ENCODE measurements around the gene IFI30. TPM values are rescaled to one million over a fixed set of nuclear protein-coding genes. Genes with fewer than 3 reads are reported as not detected.
"Not testable (repeated sequence)": the region's sequence is repeated elsewhere in the genome, so short reads cannot be mapped to it uniquely, and the experiment has no call there.

Gene IFI30
- total RNA-seq, 1 experiment from 2014 or later: 416 TPM

DNA sequence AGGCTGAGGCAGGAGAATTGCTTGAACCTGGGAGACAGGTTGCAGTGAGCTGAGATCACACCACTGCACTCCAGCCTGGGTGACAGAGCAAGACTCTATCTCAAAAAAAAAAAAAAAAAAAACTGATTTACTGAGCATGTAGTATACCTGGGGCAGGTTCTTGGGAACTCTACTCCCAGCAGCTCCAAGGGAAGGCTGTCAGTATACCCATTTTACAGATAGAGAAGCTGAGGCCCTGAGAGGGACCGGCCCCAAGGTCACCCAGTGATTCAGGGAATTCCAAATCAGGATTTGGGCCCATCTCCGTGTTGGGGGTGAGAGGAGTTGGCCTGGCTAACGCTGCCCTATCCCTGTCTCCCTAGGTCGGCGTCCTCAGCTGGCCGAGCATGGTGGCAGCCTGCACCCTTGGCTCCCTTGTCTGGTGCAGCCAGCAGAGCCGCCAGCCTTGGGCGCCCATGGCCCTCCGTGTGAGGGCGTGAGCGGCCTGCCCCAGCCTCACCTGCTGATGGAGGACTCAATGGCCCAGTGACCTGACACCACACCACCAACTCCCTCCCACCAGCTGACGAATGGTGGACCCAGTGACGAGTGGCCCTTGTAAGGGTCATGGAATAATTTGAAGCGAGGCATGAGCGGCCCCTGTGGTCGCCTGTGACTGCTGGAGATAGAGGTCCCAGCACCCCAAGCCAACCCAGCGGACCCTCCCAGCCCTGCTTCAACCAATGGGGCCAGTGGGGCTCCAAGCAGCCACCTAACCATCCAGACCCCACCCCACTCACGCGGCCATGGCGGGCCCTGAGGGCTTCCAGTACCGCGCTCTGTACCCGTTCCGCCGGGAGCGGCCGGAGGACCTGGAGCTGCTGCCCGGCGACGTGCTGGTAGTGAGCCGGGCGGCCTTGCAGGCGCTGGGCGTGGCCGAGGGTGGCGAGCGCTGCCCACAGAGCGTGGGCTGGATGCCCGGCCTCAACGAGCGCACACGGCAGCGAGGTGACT, 18.2 kb upstream of the IFI30 start:
- H3K79me2 ChIP-seq (ENCODE audit: low read length): peaks cover 23% of the 10 kb centered on the region
- no peak overlapping the region for H3K9ac ChIP-seq (ENCODE audit: low read length)
- no peak overlapping the region for H3K4me3 ChIP-seq (ENCODE audit: low read length)
- no peak for DNase-seq
- peaks cover 35% of the 10 kb centered on the region for H3K4me1 ChIP-seq (ENCODE audit: low read length)
- H3K9me2 ChIP-seq (replicated peaks; ENCODE audit: insufficient read depth, low read length): no peaks in the 10 kb centered on the region
- H4K20me1 ChIP-seq (ENCODE audit: insufficient read depth, low read depth, low read length): no peaks in the 10 kb centered on the region
- no peaks in the 10 kb centered on the region for H3K36me3 ChIP-seq (ENCODE audit: insufficient read depth, low read length)
- H3K27ac ChIP-seq (ENCODE audit: low read length): no peak overlapping the region
- H2AFZ ChIP-seq (ENCODE audit: low read length): no peak overlapping the region
- H3K9me3 ChIP-seq (ENCODE audit: low read length): no peaks in the 10 kb centered on the region
- H3K4me2 ChIP-seq (ENCODE audit: low read depth, low read length, poor library complexity, severe bottlenecking): no peak overlapping the region
- H3K27me3 ChIP-seq (ENCODE audit: low read length): no peaks in the 10 kb centered on the region

DNA sequence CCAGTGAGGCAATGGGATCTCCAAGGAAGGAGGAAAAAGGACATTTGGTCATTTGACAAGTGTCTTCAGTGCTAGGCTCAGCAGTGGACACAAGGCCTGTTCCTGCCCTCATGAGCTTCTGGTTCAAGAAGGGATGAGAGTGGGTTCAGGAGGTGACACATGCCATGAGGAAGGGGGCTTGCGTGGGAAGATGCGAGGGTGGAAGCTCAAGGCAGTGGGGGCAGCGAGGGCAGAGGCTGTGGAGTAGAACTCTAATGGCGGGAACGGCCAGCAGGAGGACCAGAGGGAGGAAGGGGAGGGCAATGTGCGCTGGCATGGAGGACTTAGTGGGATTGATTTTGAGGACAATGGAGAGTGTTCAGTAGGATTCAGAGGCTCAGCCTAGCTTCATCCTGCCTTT, 17.3 kb upstream of the IFI30 start:
- Histone ChIP-seq H4K20me1 (ENCODE audit: insufficient read depth, low read depth, low read length) (no peaks in the 10 kb centered on the region), H3K36me3 (ENCODE audit: insufficient read depth, low read length) (no peaks in the 10 kb centered on the region), H3K79me2 (ENCODE audit: low read length) (peaks cover 23% of the 10 kb centered on the region), H3K27ac (ENCODE audit: low read length) (no peak overlapping the region), H3K4me3 (ENCODE audit: low read length) (no peak overlapping the region), H3K9me3 (ENCODE audit: low read length) (no peaks in the 10 kb centered on the region), H2AFZ (ENCODE audit: low read length) (no peak overlapping the region), H3K9ac (ENCODE audit: low read length) (no peak overlapping the region), H3K4me2 (ENCODE audit: low read depth, low read length, poor library complexity, severe bottlenecking) (no peak overlapping the region), H3K9me2 (replicated peaks; ENCODE audit: insufficient read depth, low read length) (no peaks in the 10 kb centered on the region), H3K27me3 (ENCODE audit: low read length) (no peaks in the 10 kb centered on the region), H3K4me1 (ENCODE audit: low read length) (peaks cover 38% of the 10 kb centered on the region)
- DNase-seq: no peak

DNA sequence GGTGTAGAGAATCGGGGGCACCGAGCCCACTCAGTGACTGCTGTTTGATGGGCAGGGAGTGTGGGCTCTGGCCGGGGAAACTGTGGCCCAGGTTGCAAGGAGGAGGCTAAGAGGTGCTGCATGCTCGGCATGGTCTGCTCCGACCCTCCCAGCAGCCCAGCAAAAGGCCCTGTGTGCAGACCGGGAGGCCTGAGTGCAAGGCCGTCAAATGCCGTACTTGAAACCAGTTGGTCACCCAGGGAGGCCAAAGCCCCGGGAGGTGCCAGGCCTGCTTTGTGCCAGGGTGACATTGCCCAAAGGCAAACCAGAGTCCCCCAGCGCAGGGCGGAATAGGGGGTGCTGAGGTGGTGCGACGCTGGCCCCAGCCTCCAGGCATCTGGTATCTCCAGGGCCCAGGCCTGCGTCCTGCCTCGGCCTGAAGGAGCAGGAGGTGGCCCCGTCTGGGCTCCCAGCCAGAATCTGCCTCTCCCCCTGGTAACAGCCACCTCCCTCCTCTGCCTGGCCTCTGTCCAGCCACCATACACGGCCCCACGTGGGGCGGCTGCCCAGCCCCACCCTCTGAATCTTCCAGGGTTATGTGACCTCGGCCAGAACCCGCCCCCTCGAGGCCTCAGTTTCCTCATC, 16.7 kb upstream of the IFI30 start:
- Histone ChIP-seq H3K4me1 (ENCODE audit: low read length) (peaks cover 34% of the 10 kb centered on the region), H4K20me1 (ENCODE audit: insufficient read depth, low read depth, low read length) (no peaks in the 10 kb centered on the region), H3K79me2 (ENCODE audit: low read length) (peaks cover 23% of the 10 kb centered on the region), H3K4me2 (ENCODE audit: low read depth, low read length, poor library complexity, severe bottlenecking) (peak overlapping the region; percentile 10), H3K9ac (ENCODE audit: low read length) (peak overlapping the region; percentile 20; the same call in 1 of the 2 replicates), H3K9me2 (replicated peaks; ENCODE audit: insufficient read depth, low read length) (no peaks in the 10 kb centered on the region), H3K27ac (ENCODE audit: low read length) (no peak overlapping the region), H3K36me3 (ENCODE audit: insufficient read depth, low read length) (peaks cover 3% of the 10 kb centered on the region; the same call in 1 of the 2 replicates), H2AFZ (ENCODE audit: low read length) (no peak overlapping the region), H3K9me3 (ENCODE audit: low read length) (no peaks in the 10 kb centered on the region), H3K4me3 (ENCODE audit: low read length) (no peak overlapping the region), H3K27me3 (ENCODE audit: low read length) (no peaks in the 10 kb centered on the region)
- no peak for DNase-seq

DNA sequence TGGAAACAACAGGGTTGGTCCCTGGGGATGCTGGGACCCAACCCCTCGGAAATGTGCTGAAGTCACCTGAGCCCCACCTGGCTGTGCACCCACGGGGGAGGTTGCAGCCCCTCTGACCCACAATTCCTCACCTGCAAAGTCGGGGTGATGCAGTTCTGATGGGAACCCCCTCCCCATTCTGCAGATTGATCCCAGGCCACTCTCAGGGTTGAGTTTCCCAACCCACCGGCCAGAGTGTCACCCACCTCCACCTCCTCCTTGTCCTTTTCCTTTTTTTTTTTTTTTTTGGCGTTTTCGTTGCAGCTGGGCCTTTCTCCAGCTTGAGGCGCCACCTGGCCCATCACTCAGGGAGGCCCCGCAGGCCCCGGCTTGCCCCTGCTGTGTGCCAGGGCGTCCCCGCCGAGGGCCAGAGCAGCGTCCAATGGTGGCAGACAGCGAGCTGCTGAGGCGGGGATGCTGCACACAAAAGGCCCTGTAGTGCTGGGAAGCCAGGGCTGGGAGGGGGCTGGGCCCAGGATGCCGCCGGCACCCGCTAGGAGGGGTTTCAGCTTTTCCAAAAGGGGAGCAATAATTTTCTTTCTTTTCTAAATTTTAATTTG, 16.0 kb upstream of the IFI30 start:
- no peaks in the 10 kb centered on the region for H3K27me3 ChIP-seq (ENCODE audit: low read length)
- H3K4me1 ChIP-seq (ENCODE audit: low read length): peaks cover 33% of the 10 kb centered on the region
- H3K9me2 ChIP-seq (replicated peaks; ENCODE audit: insufficient read depth, low read length): no peaks in the 10 kb centered on the region
- DNase-seq: no peak
- H3K27ac ChIP-seq (ENCODE audit: low read length): no peak overlapping the region
- no peak overlapping the region for H2AFZ ChIP-seq (ENCODE audit: low read length)
- H4K20me1 ChIP-seq (ENCODE audit: insufficient read depth, low read depth, low read length): no peaks in the 10 kb centered on the region
- H3K4me3 ChIP-seq (ENCODE audit: low read length): no peak overlapping the region
- no peaks in the 10 kb centered on the region for H3K9me3 ChIP-seq (ENCODE audit: low read length)
- H3K79me2 ChIP-seq (ENCODE audit: low read length): peaks cover 23% of the 10 kb centered on the region
- peak overlapping the region; percentile 20; the same call in 1 of the 2 replicates for H3K9ac ChIP-seq (ENCODE audit: low read length)
- H3K36me3 ChIP-seq (ENCODE audit: insufficient read depth, low read length): peaks cover 4% of the 10 kb centered on the region; the same call in 1 of the 2 replicates
- peak overlapping the region; percentile 10 for H3K4me2 ChIP-seq (ENCODE audit: low read depth, low read length, poor library complexity, severe bottlenecking)

DNA sequence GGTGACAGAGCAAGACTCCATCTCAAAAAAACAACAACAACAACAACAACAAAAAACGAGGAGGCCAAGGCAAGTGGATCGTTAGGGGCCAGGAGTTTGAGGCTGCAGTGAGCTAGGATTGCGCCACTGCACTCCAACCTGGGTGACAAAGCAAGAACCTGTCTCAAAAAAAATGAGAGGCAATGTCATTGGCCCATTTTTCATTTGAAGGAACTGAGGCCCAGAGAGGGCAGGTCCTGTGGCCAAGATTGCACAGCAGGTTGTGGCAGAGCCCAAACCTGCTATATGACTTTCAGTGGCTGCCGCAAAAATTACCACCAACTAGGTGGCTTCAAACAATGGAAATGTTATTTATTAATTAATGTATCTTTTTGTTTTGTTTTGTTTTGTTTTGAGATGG, 15.1 kb upstream of the IFI30 start:
- no peak overlapping the region for H3K4me3 ChIP-seq (ENCODE audit: low read length)
- no peak overlapping the region for H3K27ac ChIP-seq (ENCODE audit: low read length)
- peaks cover 22% of the 10 kb centered on the region for H3K79me2 ChIP-seq (ENCODE audit: low read length)
- no peaks in the 10 kb centered on the region for H3K9me2 ChIP-seq (replicated peaks; ENCODE audit: insufficient read depth, low read length)
- no peak overlapping the region for H2AFZ ChIP-seq (ENCODE audit: low read length)
- H3K36me3 ChIP-seq (ENCODE audit: insufficient read depth, low read length): peaks cover 8% of the 10 kb centered on the region; the same call in 1 of the 2 replicates
- H3K9me3 ChIP-seq (ENCODE audit: low read length): no peaks in the 10 kb centered on the region
- no peak overlapping the region for H3K4me2 ChIP-seq (ENCODE audit: low read depth, low read length, poor library complexity, severe bottlenecking)
- peaks cover 31% of the 10 kb centered on the region for H3K4me1 ChIP-seq (ENCODE audit: low read length)
- H3K27me3 ChIP-seq (ENCODE audit: low read length): no peaks in the 10 kb centered on the region
- no peak for DNase-seq
- H3K9ac ChIP-seq (ENCODE audit: low read length): no peak overlapping the region
- H4K20me1 ChIP-seq (ENCODE audit: insufficient read depth, low read depth, low read length): no peaks in the 10 kb centered on the region

DNA sequence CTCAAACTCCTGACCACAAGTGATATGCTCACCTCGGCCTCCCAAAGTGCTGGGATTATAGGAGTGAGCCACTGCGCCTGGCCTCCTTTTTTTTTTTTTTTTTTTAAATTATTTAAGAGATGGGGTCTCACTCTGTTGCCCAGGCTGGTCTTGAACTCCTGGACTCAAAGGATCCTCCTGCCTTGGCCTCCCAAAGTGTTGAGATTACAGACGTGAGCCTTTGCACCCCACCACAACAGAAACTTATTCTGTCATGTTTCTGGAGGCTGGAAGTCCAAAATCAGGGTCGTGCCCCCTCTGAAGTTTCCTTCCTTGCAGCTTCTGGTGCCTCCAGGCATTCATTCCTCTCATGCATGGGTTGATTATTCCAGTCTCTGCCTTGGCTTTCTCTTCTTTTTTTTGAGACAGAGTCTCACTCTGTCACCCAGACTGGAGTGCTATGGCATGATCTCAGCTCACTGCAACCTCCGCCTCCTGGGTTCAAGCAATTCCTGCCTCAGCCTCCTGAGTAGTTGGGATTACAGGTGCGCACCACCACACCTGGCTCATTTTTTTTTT, 14.5 kb upstream of the IFI30 start:
- not testable (repeated sequence) for H3K4me3 ChIP-seq (ENCODE audit: low read length); H3K4me2 ChIP-seq (ENCODE audit: low read depth, low read length, poor library complexity, severe bottlenecking); H3K9ac ChIP-seq (ENCODE audit: low read length); H3K9me2 ChIP-seq (replicated peaks; ENCODE audit: insufficient read depth, low read length); H3K27ac ChIP-seq (ENCODE audit: low read length); DNase-seq; H2AFZ ChIP-seq (ENCODE audit: low read length); H3K36me3 ChIP-seq (ENCODE audit: insufficient read depth, low read length); H3K27me3 ChIP-seq (ENCODE audit: low read length); H3K9me3 ChIP-seq (ENCODE audit: low read length); H4K20me1 ChIP-seq (ENCODE audit: insufficient read depth, low read depth, low read length)
- peaks cover 27% of the 10 kb centered on the region for H3K4me1 ChIP-seq (ENCODE audit: low read length)
- H3K79me2 ChIP-seq (ENCODE audit: low read length): peaks cover 15% of the 10 kb centered on the region

DNA sequence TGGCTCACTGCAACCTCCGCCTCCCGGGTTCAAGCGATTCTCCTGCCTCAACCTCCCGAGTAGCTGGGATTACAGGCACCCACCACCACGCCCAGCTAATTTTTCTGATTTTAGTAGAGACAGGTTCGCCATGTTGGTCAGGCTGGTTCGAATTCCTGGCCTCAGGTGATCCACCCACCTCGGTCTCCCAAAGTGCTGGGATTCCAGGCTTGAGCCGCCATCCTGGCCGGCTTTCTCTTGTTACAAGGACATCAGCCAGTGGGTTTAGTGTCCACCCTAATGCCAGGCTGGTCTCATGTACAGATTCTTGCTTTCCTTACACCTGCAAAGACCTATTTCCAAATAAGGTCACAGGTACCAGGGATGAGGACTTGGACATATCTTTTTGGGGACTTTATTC, 13.8 kb upstream of the IFI30 start:
- Histone ChIP-seq H3K4me3 (ENCODE audit: low read length) (no peak overlapping the region), H3K9ac (ENCODE audit: low read length) (no peak overlapping the region), H3K9me2 (replicated peaks; ENCODE audit: insufficient read depth, low read length) (no peaks in the 10 kb centered on the region), H3K79me2 (ENCODE audit: low read length) (peaks cover 10% of the 10 kb centered on the region), H4K20me1 (ENCODE audit: insufficient read depth, low read depth, low read length) (no peaks in the 10 kb centered on the region), H3K27me3 (ENCODE audit: low read length) (no peaks in the 10 kb centered on the region), H3K9me3 (ENCODE audit: low read length) (no peaks in the 10 kb centered on the region), H3K4me2 (ENCODE audit: low read depth, low read length, poor library complexity, severe bottlenecking) (no peak overlapping the region), H3K36me3 (ENCODE audit: insufficient read depth, low read length) (peaks cover 8% of the 10 kb centered on the region; the same call in 1 of the 2 replicates), H2AFZ (ENCODE audit: low read length) (no peak overlapping the region), H3K27ac (ENCODE audit: low read length) (no peak overlapping the region), H3K4me1 (ENCODE audit: low read length) (peaks cover 22% of the 10 kb centered on the region)
- DNase-seq: no peak

All from Karpas-422 (cell line).